GM21717 (cell line): ENCODE results near the gene ANKFY1.
"Not testable (repeated sequence)": the region's sequence is repeated elsewhere in the genome, so short reads cannot be mapped to it uniquely, and the experiment has no call there.

Experiments used
- ATAC-seq: cut with Tn5 transposase; IDR thresholded peaks from one replicate; pipeline ENCODE4 v1.9.1; 2021; ENCODE audit warnings: mild to moderate bottlenecking, moderate library complexity; ENCODE audit not compliant: unreplicated experiment

Gene ANKFY1

DNA sequence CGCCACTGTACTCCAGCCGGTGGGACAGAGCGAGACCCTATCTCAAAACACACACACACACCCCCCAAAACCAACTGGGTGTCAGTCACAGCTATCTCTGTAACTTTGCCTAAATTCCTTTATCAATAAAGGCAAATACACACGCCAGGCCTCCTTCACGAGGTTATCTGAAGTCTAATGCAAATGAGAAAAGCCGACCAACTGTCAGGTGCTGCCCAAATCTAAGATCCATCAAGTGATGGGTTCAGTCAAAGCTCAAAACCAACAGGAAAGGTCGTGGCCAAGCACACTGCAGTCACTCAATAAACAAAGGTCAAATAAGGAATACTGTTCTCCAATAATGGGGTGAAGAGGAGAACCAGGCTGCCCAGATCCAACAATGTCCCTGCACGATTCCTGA lies 1.1 kb downstream of the ANKFY1 start:
- no peak for ATAC-seq

GRCh38 chr17:4261452-4261851 lies 2.3 kb downstream of the ANKFY1 start:
- no peak for ATAC-seq

DNA sequence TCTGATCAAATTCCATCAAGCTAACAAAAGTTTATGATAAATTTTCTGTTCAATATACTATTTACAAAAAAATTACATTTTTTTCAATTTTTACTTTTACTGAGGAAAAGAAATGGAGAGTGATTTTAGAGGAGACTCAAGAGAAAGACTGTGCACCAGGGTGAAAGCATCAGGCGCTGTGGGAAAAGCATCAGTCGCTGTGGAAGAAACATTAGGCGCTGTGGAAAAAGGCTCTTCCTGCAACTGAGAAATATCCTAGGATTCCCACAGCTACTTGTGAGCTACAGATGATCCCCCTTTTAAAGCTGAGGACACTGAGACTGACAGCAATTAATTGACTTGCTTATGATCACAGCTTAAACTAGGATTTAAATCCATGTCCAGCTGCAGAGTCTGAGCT lies 4.9 kb downstream of the ANKFY1 start:
- ATAC-seq = no peak

GRCh38 chr17:4256952-4257351 lies 6.8 kb downstream of the ANKFY1 start:
- no peak for ATAC-seq

- not testable (repeated sequence) for ATAC-seq
Measured at GRCh38 chr17:4255271-4255670, 8.5 kb downstream of the ANKFY1 start.

DNA sequence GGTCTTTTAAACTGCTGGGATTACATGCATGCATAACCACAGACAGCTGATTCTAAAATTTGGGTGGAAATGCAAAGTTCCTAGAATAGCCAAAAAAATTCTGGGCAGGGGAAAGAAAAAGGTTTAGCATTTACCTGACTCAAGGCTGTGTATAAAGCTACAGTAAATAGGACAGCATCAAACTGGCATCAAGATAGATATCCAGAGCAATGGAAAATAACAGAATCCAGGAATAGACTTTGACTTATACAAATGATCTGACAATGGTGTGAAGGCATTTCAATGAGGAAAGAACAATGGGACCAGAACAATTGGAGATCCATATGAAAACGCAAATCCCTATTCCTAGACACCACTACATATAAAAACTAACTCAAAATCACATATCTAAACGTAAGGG lies 12.9 kb downstream of the ANKFY1 start:
- no peak for ATAC-seq

GRCh38 chr17:4249452-4250029 lies 14.2 kb downstream of the ANKFY1 start:
- ATAC-seq = no peak

- ATAC-seq = no peak
Measured at GRCh38 chr17:4248504-4249277, 15.1 kb downstream of the ANKFY1 start.

- no peak for ATAC-seq
Measured at GRCh38 chr17:4247971-4248388, 15.8 kb downstream of the ANKFY1 start.

- ATAC-seq = no peak
Measured at GRCh38 chr17:4247361-4247970, 16.3 kb downstream of the ANKFY1 start.

DNA sequence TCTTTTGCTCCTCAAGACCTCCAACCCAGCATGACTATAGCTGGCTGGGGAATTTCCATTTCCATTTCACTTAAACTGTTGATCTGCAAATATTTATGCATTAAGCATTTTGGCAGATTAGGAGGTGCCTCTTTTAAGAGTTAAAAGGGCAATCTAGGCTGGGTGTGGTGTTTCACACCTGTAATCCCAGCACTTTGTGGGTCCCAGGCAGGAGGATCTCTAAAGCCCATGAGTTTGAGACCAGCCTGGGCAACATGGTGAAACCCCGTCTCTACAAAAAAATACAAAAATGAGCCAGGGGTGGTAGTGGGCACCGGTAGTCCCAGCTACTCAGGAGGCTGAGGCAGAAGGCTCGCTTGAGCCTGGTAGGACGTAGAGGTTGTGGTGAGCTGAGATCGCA lies 17.1 kb downstream of the ANKFY1 start:
- ATAC-seq = no peak

GRCh38 chr17:4241535-4241934 lies 22.2 kb downstream of the ANKFY1 start:
- ATAC-seq = no peak

DNA sequence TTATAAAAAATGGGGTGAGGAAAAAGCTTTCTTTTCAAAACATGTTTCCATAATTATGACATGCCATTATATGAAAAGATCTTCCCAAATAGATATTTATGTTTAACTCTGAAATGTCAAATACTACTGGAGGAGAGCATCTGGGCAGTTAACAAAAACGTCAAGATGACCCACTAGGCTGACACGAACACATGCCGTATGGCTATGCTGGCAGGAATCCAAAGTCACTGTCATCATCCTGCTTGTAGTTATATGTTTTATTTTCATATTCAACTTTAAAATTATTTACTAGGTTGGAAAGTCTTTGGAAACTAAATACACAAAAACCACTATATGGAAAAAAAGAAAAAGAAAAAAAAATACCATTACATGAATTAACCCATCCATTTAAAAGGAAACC lies 27.3 kb downstream of the ANKFY1 start:
- ATAC-seq = no peak

DNA sequence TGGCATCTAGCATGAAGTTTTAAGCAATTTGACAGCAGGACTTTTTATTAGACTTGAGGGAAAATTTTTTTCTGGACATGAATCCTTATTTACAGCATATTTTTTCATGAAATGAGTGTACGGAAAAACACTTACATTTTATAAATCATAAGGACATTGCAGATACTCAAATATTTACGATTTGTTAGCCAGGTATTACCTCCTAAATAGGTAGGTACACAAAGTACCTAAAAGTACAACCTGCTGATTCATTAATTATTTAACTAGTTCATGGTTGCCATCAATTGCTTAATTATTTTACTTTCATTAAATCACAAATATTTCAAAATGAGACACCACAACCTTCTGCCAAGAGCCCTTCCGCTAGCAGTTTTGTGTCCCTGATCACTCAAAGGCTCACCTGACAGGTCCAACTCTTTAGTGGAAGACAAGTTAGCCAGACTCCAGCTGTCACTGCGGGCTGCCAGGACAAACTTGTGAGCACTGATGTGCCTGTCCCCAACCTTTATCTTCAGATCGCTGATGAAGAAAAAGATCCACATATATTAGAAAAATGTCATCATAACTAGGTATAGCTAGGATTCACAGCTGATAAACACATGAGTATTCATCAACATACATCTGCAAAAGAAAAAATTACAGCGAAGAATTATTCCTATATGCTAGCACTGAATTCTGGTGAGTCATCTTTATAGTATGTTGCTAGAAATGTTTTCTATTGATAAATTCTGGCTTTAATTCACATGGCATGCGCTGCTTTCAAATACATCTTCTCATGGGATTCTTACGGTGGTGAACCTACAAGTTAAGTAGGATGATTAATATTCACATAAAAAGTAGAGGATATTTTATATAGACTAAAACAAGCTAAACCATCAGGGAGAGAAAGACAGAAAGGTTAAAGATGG lies 28.2 kb downstream of the ANKFY1 start:
- no peak for ATAC-seq

DNA sequence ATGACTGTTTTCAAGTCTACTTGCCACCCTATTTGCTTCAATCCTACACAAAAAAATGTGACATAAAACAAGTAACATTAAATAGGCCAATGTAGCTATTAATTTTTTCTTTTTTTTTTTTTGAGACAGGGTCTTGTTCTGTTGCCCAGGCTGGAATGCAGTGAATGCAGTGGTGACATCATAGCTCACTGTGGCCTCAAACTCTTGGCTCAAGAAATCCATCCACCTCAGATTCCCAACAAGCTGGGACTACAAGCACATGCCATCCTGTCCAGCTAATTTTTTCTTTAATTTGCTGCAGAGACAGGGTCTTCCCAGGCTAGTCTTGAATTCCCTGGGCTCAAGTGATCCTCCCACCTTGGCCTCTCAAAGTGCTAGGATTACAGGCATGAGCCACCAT lies 29.4 kb downstream of the ANKFY1 start:
- no peak for ATAC-seq

DNA sequence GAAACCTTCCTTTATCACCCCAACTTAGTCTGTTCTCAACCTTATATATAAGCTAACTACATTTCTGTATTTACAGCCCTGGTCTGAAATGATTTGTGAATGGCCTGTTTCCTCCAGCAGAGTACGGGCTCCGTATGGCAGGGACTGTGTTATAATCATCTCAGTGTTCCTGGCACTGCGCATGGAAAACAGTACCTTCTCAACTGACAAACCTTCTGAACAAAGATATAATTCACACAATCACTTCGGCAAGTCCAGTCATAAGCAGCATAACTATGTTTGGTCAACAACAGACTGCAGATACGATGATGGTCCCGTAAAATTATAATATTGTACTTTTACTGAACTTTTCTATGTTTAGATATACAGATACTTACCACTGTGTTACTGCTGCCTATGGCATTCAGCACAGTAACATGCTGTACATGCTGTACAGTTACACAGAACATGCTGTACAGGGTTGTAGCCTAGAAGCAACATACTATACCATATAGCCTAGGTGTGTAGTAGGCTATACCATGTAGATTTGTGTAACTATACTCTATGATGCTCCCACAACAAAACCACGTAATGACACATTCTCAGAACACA lies 30.0 kb downstream of the ANKFY1 start:
- ATAC-seq = no peak

DNA sequence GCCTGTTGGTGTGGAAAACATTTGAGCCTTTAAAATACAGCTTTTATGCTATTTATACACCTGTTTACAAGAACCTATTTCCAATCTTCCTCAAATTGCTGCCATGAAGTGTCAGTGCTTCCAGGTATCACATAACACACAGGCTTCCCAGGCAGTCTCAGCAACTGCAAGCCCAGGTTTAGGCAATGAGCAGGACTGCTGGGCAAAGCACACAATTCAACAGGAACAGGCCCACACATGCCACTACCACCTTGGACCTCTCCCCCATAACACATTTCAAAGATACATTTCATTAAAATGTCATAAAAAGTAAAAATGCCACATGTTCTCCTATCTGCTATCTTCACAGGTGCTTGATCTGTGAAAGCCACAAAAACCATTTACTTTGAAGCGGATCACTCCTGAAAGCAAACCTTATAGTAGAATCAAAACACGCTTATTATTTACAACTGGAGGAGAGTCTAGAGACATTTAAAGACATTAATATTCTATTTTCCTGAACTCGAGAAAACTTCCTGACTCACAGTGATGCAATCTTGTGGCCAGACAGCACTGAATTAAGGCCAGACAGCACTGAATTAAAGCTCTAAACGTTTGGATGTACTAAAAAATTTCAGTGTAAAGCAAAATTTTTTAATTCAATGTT lies 31.5 kb downstream of the ANKFY1 start:
- ATAC-seq = no peak

- ATAC-seq = no peak
Measured at GRCh38 chr17:4229627-4230541, 33.9 kb downstream of the ANKFY1 start.

DNA sequence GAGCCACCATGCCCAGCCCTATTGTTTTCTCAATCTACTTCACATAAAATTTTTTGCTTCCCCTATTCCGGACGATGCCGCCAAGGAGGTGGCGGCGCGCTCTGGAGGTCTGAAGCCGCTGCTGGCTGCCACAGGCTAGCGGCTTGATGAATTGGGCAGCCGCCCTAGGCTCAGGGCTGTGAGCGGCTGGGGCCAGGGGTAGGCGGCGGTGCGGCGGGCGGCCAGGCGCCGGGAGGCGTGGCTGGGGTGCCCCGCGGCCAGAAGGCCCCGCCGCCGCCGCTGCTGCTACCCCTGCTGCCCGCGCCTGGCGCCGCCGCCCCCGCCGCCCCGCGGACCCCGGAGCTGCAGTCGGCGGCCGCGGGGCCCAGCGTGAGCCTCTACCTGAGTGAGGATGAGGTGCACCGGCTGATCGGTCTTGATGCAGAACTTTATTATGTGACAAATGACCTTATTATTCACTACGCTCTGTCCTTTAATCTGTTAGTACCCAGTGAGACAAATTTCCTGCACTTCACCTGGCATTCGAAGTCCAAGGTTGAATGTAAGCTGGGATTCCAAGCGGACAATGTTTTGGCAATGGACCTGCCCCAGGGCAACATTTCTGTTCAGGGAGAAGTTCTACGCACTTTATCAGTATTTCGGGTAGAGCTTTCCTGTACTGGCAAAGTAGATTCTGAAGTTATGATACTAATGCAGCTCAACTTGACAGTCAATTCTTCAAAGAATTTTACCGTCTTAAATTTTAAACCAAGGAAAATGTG lies 41.7 kb downstream of the ANKFY1 start:
- no peak for ATAC-seq
